K562 (cell line): ENCODE data around the gene RO60. TPM values are rescaled to one million over a fixed set of nuclear protein-coding genes. Genes with fewer than 3 reads are reported as not detected.

ENCODE experiments used
- ATAC-seq: fragments of 200-7000 bp; cut with Tn5 transposase; 3 replicates; pipeline ENCODE4 v1.9.1; 2020; ENCODE audit warnings: moderate library complexity
- BruUV-seq: library from RNA; stranded (reverse); fragments of 400-500 nt; replicated peaks from 2 replicates; lab custom pipeline; 2021; lab: Mats Ljungman, UMichigan
- CTCF ChIA-PET: fragments of 300-600 bp; formaldehyde crosslinking; extraction: SDS; loops from one replicate; lab custom pipeline; 2021; ENCODE audit warnings: low intra/inter-chr PET ratio; lab: Yijun Ruan, JAX
- POLR2A ChIA-PET: fragments of 300-600, 350-650 bp; sonication (Branson Sonifier 250); formaldehyde crosslinking; extraction: SDS; loops from one replicate; lab custom pipeline; 2021; ENCODE audit warnings: antibody characterized with exemption, inconsistent platforms; lab: Yijun Ruan, JAX
- DNase-seq, 4 experiments: peaks; one replicate each; pipeline versions ENCODE4 v3.0.0 to v3.0.0-alpha.2; 2011 to 2018; ENCODE audit warnings: low spot score in 3 of 4, mixed read lengths in 3 of 4; ENCODE audit errors: extremely low read depth in 1 of 4
- FAIRE-seq: peaks from 2 replicates; lab custom pipeline; 2011; peaks lifted over from hg19 to GRCh38; lab: Jason Lieb, UNC
- H2AFZ ChIP-seq: 2 replicates; pipeline ENCODE4 v1.6.0; 2011; ENCODE audit warnings: low read depth, low read length, control low read depth, inconsistent platforms
- H3K27ac ChIP-seq: fragments of 200-600 bp; 3 replicates; pipeline ENCODE4 v1.8.0; 2011; ENCODE audit warnings: low read depth, mild to moderate bottlenecking, control low read depth, inconsistent platforms, low read length, moderate library complexity, mixed read lengths; ENCODE audit errors: extremely low read depth
- H3K27me3 ChIP-seq, 2 experiments: fragments of 300-600 bp in 1 of 2; 2 replicates in 1 of 2; 3 replicates in 1 of 2; pipeline versions ENCODE4 v1.6.0 to v1.8.0; 2011; ENCODE audit warnings: inconsistent platforms in 2 of 2, low read length in 2 of 2, mild to moderate bottlenecking in 1 of 2, mixed read lengths in 1 of 2, moderate library complexity in 1 of 2; ENCODE audit not compliant: control insufficient read depth in 2 of 2, insufficient read depth in 2 of 2
- H3K36me3 ChIP-seq: fragments of 300-600 bp; 3 replicates; pipeline ENCODE4 v1.8.0; 2011; ENCODE audit warnings: mild to moderate bottlenecking, low read length, inconsistent platforms; ENCODE audit not compliant: control insufficient read depth, insufficient read depth
- H3K4me1 ChIP-seq, 2 experiments: fragments of 200-600 bp in 1 of 2; replicated peaks in 1 of 2; 2 replicates in 1 of 2; 3 replicates in 1 of 2; pipeline versions ENCODE4 v1.5.1 to v1.8.0; 2011; ENCODE audit warnings: inconsistent platforms in 2 of 2, low read length in 2 of 2, mild to moderate bottlenecking in 1 of 2, mixed read lengths in 1 of 2, moderate library complexity in 1 of 2; ENCODE audit not compliant: control insufficient read depth in 2 of 2, insufficient read depth in 2 of 2
- H3K4me2 ChIP-seq: 2 replicates; pipeline ENCODE4 v1.6.1; 2011; ENCODE audit warnings: low read length, control low read depth, inconsistent platforms, mixed read lengths; ENCODE audit not compliant: insufficient read depth
- H3K4me3 ChIP-seq: fragments of 200-600 bp; sonication (generic), shearing (Covaris generic); 2 replicates; pipeline ENCODE4 v1.5.1; 2016; ENCODE audit warnings: control low read depth, inconsistent platforms
- H3K79me2 ChIP-seq: fragments of 200-600 bp; 3 replicates; pipeline ENCODE4 v1.8.0; 2011; ENCODE audit warnings: low read length, inconsistent platforms; ENCODE audit not compliant: control insufficient read depth, insufficient read depth
- H3K9ac ChIP-seq, 2 experiments: 2 replicates each; pipeline versions ENCODE4 v1.6.0 to v1.6.1; 2011; ENCODE audit warnings: low read depth in 2 of 2, low read length in 2 of 2, control low read depth in 1 of 2, inconsistent platforms in 1 of 2, mild to moderate bottlenecking in 1 of 2, mixed read lengths in 1 of 2; ENCODE audit not compliant: insufficient read depth in 1 of 2
- H3K9me1 ChIP-seq: one replicate; pipeline ENCODE4 v1.6.0; 2011; ENCODE audit warnings: inconsistent platforms, mild to moderate bottlenecking, low read length, moderate library complexity; ENCODE audit not compliant: control insufficient read depth, insufficient read depth
- H3K9me3 ChIP-seq: replicated peaks from 2 replicates; pipeline ENCODE4 v1.5.1; 2011; ENCODE audit warnings: low read depth, low read length, inconsistent platforms; ENCODE audit not compliant: control insufficient read depth, insufficient read depth
- H4K20me1 ChIP-seq: replicated peaks from 2 replicates; pipeline ENCODE4 v1.6.1; 2011; ENCODE audit warnings: low read length, inconsistent platforms, mixed read lengths; ENCODE audit not compliant: control insufficient read depth, insufficient read depth
- CBX8 ChIP-seq: fragments of 200-600 bp; sonication (generic); IDR thresholded peaks from 2 replicates; pipeline ENCODE4 v1.6.1; 2012; ENCODE audit warnings: borderline replicate concordance, mixed run types, low read depth, mild to moderate bottlenecking, moderate library complexity, mixed read lengths, low read length, control low read depth, inconsistent platforms; ENCODE audit not compliant: poor library complexity, severe bottlenecking; ENCODE audit errors: extremely low read depth
- CHD4 ChIP-seq: fragments of 200-600 bp; sonication (generic); IDR thresholded peaks from 3 replicates; pipeline ENCODE4 v1.6.1; 2012; ENCODE audit warnings: low read depth, mild to moderate bottlenecking, mixed read lengths, low read length, inconsistent platforms; ENCODE audit not compliant: insufficient read depth, insufficient replicate concordance, poor library complexity, severe bottlenecking
- CREB3L1 ChIP-seq: fragments of 450-650 bp; IDR thresholded peaks from 2 replicates; pipeline ENCODE4 v1.6.1; 2014; ENCODE audit warnings: low read depth, mild to moderate bottlenecking, moderate library complexity, borderline replicate concordance
- FOSL1 ChIP-seq: fragments of 200-800 bp; sonication (Bioruptor generic); conservative IDR thresholded peaks from 2 replicates; pipeline ENCODE4 v1.6.1; 2016; ENCODE audit warnings: missing genetic modification characterization, missing compliant biosample characterization
- HMG20A ChIP-seq: fragments of 450-650 bp; formaldehyde crosslinking; conservative IDR thresholded peaks from 2 replicates; pipeline ENCODE4 v1.4.0; 2020; ENCODE audit warnings: mild to moderate bottlenecking, mixed read lengths
- KLF16 ChIP-seq: IDR thresholded peaks from 2 replicates; pipeline ENCODE4 v1.6.1; 2016; ENCODE audit warnings: antibody characterized with exemption
- MYNN ChIP-seq, 2 experiments: sonication (generic); formaldehyde crosslinking in 1 of 2; IDR thresholded peaks; 2 replicates each; pipeline versions ENCODE4 v1.5.0 to v1.6.1; 2016 to 2020; ENCODE audit warnings: antibody characterized with exemption in 1 of 2, missing genetic modification reagents in 1 of 2
- POLR2B ChIP-seq: fragments of 450-650 bp; IDR thresholded peaks from 2 replicates; pipeline ENCODE4 v1.6.1; 2018; ENCODE audit warnings: low read depth; ENCODE audit not compliant: partially characterized antibody
- SIN3A ChIP-seq, 2 experiments: fragments of 150-350 bp in 1 of 2; IDR thresholded peaks; 2 replicates each; pipeline ENCODE4 v1.6.1; 2011 to 2016; ENCODE audit warnings: borderline replicate concordance in 2 of 2, low read depth in 2 of 2, low read length in 2 of 2, mild to moderate bottlenecking in 2 of 2, moderate library complexity in 2 of 2; ENCODE audit not compliant: control insufficient read depth in 1 of 2
- TRIM24 ChIP-seq, 2 experiments: fragments of 450-650 bp; IDR thresholded peaks; 2 replicates each; pipeline ENCODE4 v1.6.1; 2016
- ZBTB11 ChIP-seq, 3 experiments: fragments of 200-800 bp in 1 of 3; fragments of 250-450 bp in 1 of 3; fragments of 450-650 bp in 1 of 3; sonication (Bioruptor Pico) in 1 of 3; sonication (Bioruptor generic) in 1 of 3; formaldehyde crosslinking in 1 of 3; IDR thresholded peaks; 2 replicates each; pipeline versions ENCODE4 v1.6.1 to v1.8.0; 2016 to 2022; ENCODE audit warnings: mild to moderate bottlenecking in 2 of 3, missing genetic modification characterization in 2 of 3, missing compliant biosample characterization in 1 of 3, moderate library complexity in 1 of 3
- ZC3H11A ChIP-seq: IDR thresholded peaks from 2 replicates; pipeline ENCODE4 v1.6.1; 2012; ENCODE audit warnings: low read depth, low read length, improper control_type of control experiment
- ZNF444 ChIP-seq: fragments of 250-450 bp; sonication (Bioruptor Pico); IDR thresholded peaks from 2 replicates; pipeline ENCODE4 v1.4.0; 2020; ENCODE audit warnings: mild to moderate bottlenecking, moderate library complexity
- WGBS: fragments of 100-300 bp; shearing (Covaris generic); methylation state at CpG from one replicate; pipeline ENCODE4 v1.1.6; 2016; ENCODE audit warnings: low coverage, mixed read lengths; ENCODE audit not compliant: insufficient coverage; ENCODE audit errors: missing lambda C conversion rate; 5-methylcytosine and 5-hydroxymethylcytosine counted together
- in situ Hi-C: fragments of 300-500 bp; cut with MboI; formaldehyde crosslinking; loops from 4 replicates; pipeline ENCODE4 v1.15.0; 2018; ENCODE audit warnings: inconsistent platforms, mixed read lengths
- intact Hi-C: fragments of 100-400 bp; cut with micrococcal nuclease; formaldehyde crosslinking; loops from 2 replicates; pipeline ENCODE4 v1.14.2; 2022
- polyA plus RNA-seq, 8 experiments: library from polyadenylated mRNA; depleted of rRNA in 4 of 8; stranded (reverse) in 5 of 8; unstranded in 3 of 8; fragments of >200 nt; fragmentation: Nextera tagmentation in 2 of 8; fragmentation: Illumina TruSeq in 1 of 8; extraction: Ambion mirVana in 2 of 8; extraction: Trizol in 1 of 8; gene quantifications; 2 replicates each; pipeline versions ENCODE4 v1.2.1 to v1.2.3, GENCODE V29; 2011 to 2014; ENCODE audit warnings: inconsistent platforms in 1 of 8, missing spikeins in 1 of 8
- total RNA-seq, 7 experiments: library from RNA; depleted of rRNA in 6 of 7; stranded (reverse); fragments of >200 nt in 6 of 7; fragmentation: Illumina TruSeq in 2 of 7; extraction: Trizol in 2 of 7; gene quantifications; 2 replicates each; pipeline versions ENCODE4 v1.2.1 to v1.2.3, GENCODE V29; 2011 to 2021; ENCODE audit warnings: low replicate concordance in 1 of 7

The RO60 gene
- total and polyA plus RNA-seq, 9 of the 15 experiments (the other 6 are each of a cell fraction or from before 2014, with no cell fraction given), result 24.9 to 187 (median 101) TPM

GRCh38 chr1:193060938-193061337, 1.5 kb downstream of the RO60 start (continued):
- TF ChIP-seq CREB3L1, result peak; percentile 63; the same call in 1 of the 2 replicates
- TF ChIP-seq ZNF444, result no peak
- peak; percentile 68 to 87; a peak in 1 of 4 replicates for TF ChIP-seq SIN3A (IDR thresholded peaks at IDR 0.05; ENCODE audit: borderline replicate concordance in 2 of 2, control insufficient read depth in 1 of 2, low read depth in 2 of 2, low read length in 2 of 2)

GRCh38 chr1:193062698-193063463, 3.5 kb downstream of the RO60 start:
- H3K4me3 ChIP-seq, result no peak overlapping the region
- no TSS peak for BruUV-seq
- H3K79me2 ChIP-seq, result peaks cover 98% of the 10 kb centered on the region
- no peaks in the 10 kb centered on the region for H3K27me3 ChIP-seq
- peaks cover 19% of the 10 kb centered on the region; the same call in 2 of the 3 replicates for H3K36me3 ChIP-seq
- DNase-seq (no peak), ATAC-seq (no peak), FAIRE-seq (no peak)
- in situ Hi-C loops (no loop called here), intact Hi-C loops (no loop called here)
- peaks cover 4% of the 10 kb centered on the region for H4K20me1 ChIP-seq
- H2AFZ ChIP-seq, result no peak overlapping the region
- POLR2A ChIA-PET, result interaction anchor here (1.0 to 1.4 kb wide), 2 partner anchors 15 to 30 kb away, joined by 3 to 4 read pairs; no protein-coding TSS in a partner anchor
- CTCF ChIA-PET, result no interaction called here
- peaks cover 10 to 32% of the 10 kb centered on the region in 2 experiments for H3K4me1 ChIP-seq
- H3K9me1 ChIP-seq, result no peaks in the 10 kb centered on the region
- H3K9ac ChIP-seq, result no peak overlapping the region
- WGBS, result 56% methylated on average over 4 of the region's 4 CpGs
- no peak overlapping the region for H3K27ac ChIP-seq
- no peak overlapping the region; the same call in 1 of the 2 replicates for H3K4me2 ChIP-seq
- no peaks in the 10 kb centered on the region for H3K9me3 ChIP-seq
- TF ChIP-seq HMG20A (CRISPR knock-in tag), result no peak
- no peak for TF ChIP-seq KLF16
- TF ChIP-seq ZBTB11 (CRISPR knock-in tag; IDR thresholded peaks at IDR 0.05), result no peak
- TF ChIP-seq POLR2B, result no peak
- no peak for TF ChIP-seq CBX8
- TF ChIP-seq CHD4, result peak; percentile 35
- no peak for TF ChIP-seq ZC3H11A
- TF ChIP-seq TRIM24 (IDR thresholded peaks at IDR 0.05), result 0 out of 4 replicates have a peak, but pooled peaks of 1 of the 2 experiments have one; percentile 24
- no peak for TF ChIP-seq MYNN (IDR thresholded peaks at IDR 0.05)
- TF ChIP-seq MYNN (CRISPR knock-in tag; IDR thresholded peaks at IDR 0.05), result no peak
- peak; percentile 75 for TF ChIP-seq FOSL1
